Stimulated activated naive B cell treated with anti-CD40 and anti-IgM and Interleukin-4, amounts not matched to agents 10 μg/mL and 1 μg/mL and 100 μg/mL, for 72 hours (primary cell): Measurements from ENCODE around the gene TRIM4.
"Not testable (repeated sequence)": the region's sequence is repeated elsewhere in the genome, so short reads cannot be mapped to it uniquely, and the experiment has no call there.

Experiments used
- ATAC-seq, 2 donors: fragments of 150-1000 bp; cut with Tn5 transposase; replicated peaks; 2 replicates each; pipeline ENCODE4 v1.10.0; 2021; ENCODE audit warnings: moderate library complexity in 1 of 2
- DNase-seq: peaks from one replicate; pipeline ENCODE4 v3.0.0; 2021
- H3K27ac Mint-ChIP-seq: one replicate; pipeline ENCODE4 v1.8.0; 2022; ENCODE audit warnings: mild to moderate bottlenecking, mixed read lengths
- H3K27me3 Mint-ChIP-seq, 2 donors: one replicate each; pipeline ENCODE4 v1.8.0; 2022; ENCODE audit warnings: mixed read lengths in 2 of 2
- H3K36me3 Mint-ChIP-seq, 2 donors: one replicate each; pipeline ENCODE4 v1.8.0; 2022; ENCODE audit warnings: mixed read lengths in 2 of 2, mild to moderate bottlenecking in 1 of 2
- H3K4me1 Mint-ChIP-seq, 2 donors: one replicate each; pipeline ENCODE4 v1.8.0; 2022; ENCODE audit warnings: mixed read lengths in 2 of 2, mild to moderate bottlenecking in 1 of 2
- H3K4me3 Mint-ChIP-seq, 2 donors: one replicate each; pipeline ENCODE4 v1.8.0; 2022; ENCODE audit warnings: mild to moderate bottlenecking in 2 of 2, mixed read lengths in 2 of 2, moderate library complexity in 1 of 2
- H3K9me3 Mint-ChIP-seq, 2 donors: one replicate each; pipeline ENCODE4 v1.8.0; 2022; ENCODE audit warnings: mixed read lengths in 2 of 2, mild to moderate bottlenecking in 1 of 2

TRIM4 gene

GRCh38 chr7:99897322-99898022 is 21.9 kb downstream of the TRIM4 start:
- Mint-ChIP-seq H3K4me1 (peaks cover 0 to 6% of the 10 kb centered on the region in 2 donors), H3K27me3 (no peaks in the 10 kb centered on the region), H3K9me3 (peaks cover 1 to 4% of the 10 kb centered on the region in 2 donors), H3K36me3 (peaks cover 50 to 53% of the 10 kb centered on the region in 2 donors), H3K27ac (no peak overlapping the region), H3K4me3 (no peak overlapping the region)
- no peak for DNase-seq
- ATAC-seq, result peak; percentile 31 to 55

DNA sequence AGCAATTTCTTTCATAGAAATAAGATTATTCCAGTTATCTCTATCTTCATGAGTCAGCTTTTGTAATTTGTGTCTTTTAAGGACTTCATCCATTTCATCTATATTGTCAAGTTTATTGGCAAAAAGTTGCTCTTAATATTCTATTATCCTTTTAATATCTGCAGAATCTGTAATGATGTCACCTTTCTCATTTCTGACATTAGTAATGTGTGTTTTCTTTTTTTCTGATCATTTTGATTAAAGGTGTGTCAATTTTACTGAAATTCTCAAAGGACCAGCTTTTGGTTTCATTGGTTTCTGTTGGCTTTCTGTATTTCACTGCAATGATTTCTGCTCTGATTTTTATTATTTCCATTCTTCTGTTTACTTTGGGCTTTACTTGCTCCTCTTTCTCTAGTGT is 24.6 kb downstream of the TRIM4 start:
- Mint-ChIP-seq H3K36me3 (peaks cover 54 to 56% of the 10 kb centered on the region in 2 donors), H3K4me3 (no peak overlapping the region), H3K4me1 (peaks cover 0 to 6% of the 10 kb centered on the region in 2 donors), H3K9me3 (peaks cover 0 to 7% of the 10 kb centered on the region in 2 donors), H3K27me3 (no peaks in the 10 kb centered on the region), H3K27ac (no peak overlapping the region)
- no peak for DNase-seq
- ATAC-seq, result no peak

DNA sequence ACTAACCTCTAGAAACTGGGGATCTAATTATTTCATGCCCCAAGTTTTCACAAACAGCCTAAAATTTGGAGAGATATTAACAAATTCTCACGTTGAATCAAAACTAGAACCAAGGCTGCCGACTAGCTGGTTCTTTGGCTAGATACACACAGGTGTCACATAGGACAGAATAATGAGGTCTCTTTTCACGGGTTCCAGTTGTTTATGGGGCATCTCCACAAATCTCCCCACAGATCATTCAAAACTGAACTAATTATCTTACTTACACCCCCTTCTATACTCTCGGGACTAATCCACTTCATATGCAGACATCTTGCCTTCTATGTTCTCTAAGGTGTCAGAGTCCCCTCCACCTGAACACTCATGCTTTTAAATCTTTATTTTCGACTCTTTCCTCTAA is 26.1 kb downstream of the TRIM4 start:
- Mint-ChIP-seq H3K4me3 (no peak overlapping the region), H3K27ac (no peak overlapping the region), H3K9me3 (peaks cover 0 to 7% of the 10 kb centered on the region in 2 donors), H3K27me3 (no peaks in the 10 kb centered on the region), H3K4me1 (peaks cover 0 to 6% of the 10 kb centered on the region in 2 donors), H3K36me3 (peaks cover 56% of the 10 kb centered on the region in 2 donors)
- DNase-seq (no peak), ATAC-seq (no peak)

DNA sequence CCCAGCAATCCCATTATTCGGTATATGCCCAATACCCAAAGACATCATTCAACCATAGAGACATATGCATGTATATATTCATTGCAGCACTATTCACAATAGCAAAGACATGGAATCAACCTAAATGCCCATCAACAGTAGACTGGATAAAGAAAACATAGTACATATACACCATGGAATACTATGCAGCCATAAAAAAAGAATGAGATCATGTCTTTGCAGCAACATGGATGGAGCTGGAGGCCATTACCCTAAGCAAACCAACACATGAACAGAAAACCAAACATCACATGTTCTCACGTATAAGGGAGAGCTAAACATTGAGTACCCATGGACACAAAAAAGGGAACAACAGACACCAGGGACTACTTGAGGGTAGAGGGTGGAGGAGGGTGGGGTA is 29.0 kb downstream of the TRIM4 start:
- DNase-seq, H3K9me3 Mint-ChIP-seq, H3K4me1 Mint-ChIP-seq, H3K27me3 Mint-ChIP-seq, H3K27ac Mint-ChIP-seq, ATAC-seq, H3K4me3 Mint-ChIP-seq: not testable (repeated sequence)
- peaks cover 46 to 59% of the 10 kb centered on the region in 2 donors for H3K36me3 Mint-ChIP-seq

- not testable (repeated sequence) for H3K4me3 Mint-ChIP-seq, H3K9me3 Mint-ChIP-seq, H3K4me1 Mint-ChIP-seq, DNase-seq, ATAC-seq, H3K27me3 Mint-ChIP-seq, H3K27ac Mint-ChIP-seq
- H3K36me3 Mint-ChIP-seq, result peaks cover 55 to 70% of the 10 kb centered on the region in 2 donors
These were observed 31.0 kb downstream of the TRIM4 start for GRCh38 chr7:99888366-99888765.

DNA sequence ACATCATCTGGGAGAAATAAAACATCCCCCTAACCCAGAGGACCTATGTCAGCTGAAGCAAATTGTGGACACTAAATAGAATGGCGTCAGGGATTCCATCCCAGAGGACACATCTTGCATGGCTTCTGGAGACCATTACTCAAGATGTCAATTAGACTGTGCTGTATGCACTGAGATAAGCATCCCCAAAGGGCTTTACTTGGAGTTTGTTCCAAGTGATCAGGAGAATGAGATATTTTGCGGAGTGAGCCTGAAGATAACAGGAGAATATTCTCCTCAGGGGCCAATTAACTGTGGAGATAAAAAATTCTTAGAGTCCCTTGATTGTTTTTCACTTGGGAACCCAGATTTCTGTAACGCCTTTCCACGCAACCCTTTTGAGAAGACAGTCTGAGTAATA is 38.0 kb downstream of the TRIM4 start:
- Mint-ChIP-seq H3K4me1 (peaks cover 0 to 4% of the 10 kb centered on the region in 2 donors), H3K36me3 (peaks cover 30 to 43% of the 10 kb centered on the region in 2 donors), H3K9me3 (peaks cover 3 to 5% of the 10 kb centered on the region in 2 donors), H3K4me3 (no peak overlapping the region), H3K27me3 (no peaks in the 10 kb centered on the region), H3K27ac (no peak overlapping the region)
- ATAC-seq (no peak), DNase-seq (no peak)

DNA sequence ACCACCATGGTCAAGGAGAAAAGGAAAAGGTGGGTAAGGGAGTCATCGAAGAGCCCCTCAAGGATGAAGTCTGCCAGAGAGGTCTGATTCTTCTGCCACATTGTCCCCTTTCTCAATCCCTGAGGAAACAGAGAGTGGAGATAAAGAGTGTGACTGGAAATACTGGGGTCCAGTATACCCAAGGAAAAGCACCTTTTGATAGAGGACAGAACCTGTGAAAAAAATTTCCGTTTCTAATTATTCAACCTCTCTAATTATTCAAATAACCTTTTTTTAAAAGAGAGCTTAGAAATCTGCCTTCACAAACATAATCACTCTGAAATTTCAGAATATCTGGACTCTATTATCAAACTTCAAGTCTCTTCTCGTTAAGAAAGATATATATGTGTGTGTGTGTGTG is 42.4 kb downstream of the TRIM4 start, which contains the start of gene OR2AE1:
TSS of gene OR2AE1 (minus strand) at position 101 of the 400 bp plus-strand sequence. CDS start at position 101, 0 bp downstream.
- no peak within 1 kb of the TSS for H3K27ac Mint-ChIP-seq
- no peaks in the 10 kb centered on the region for H3K4me1 Mint-ChIP-seq
- peaks cover 16 to 30% of the 10 kb centered on the region in 2 donors for H3K36me3 Mint-ChIP-seq
- DNase-seq (no peak), ATAC-seq (no peak)
- peaks cover 0 to 1% of the 10 kb centered on the region in 2 donors for H3K9me3 Mint-ChIP-seq
- H3K27me3 Mint-ChIP-seq, result peaks cover 0 to 2% of the 10 kb centered on the region in 2 donors
- no peak within 1 kb of the TSS for H3K4me3 Mint-ChIP-seq

DNA sequence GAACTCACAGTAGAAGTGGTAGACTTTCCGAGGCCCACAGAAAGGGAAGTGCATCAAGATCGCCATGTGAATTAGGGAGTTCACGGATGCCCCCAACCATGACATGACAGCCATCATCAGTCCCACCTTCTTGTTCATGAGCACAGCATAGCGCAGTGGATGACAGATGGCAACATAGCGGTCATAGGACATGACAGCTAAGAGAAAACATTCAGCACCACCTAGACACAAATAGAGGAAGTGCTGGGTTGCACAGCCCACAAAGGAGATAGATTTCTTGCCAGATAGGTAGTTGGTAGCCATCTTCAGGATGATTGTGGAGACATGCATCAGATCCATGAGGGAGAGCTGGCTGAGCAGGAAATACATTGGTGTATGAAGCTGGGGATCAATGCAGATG is 42.8 kb downstream of the TRIM4 start:
- no peaks in the 10 kb centered on the region for H3K4me1 Mint-ChIP-seq
- H3K4me3 Mint-ChIP-seq, result no peak overlapping the region
- DNase-seq, result no peak
- H3K36me3 Mint-ChIP-seq, result peaks cover 16 to 30% of the 10 kb centered on the region in 2 donors
- H3K27me3 Mint-ChIP-seq, result peaks cover 0 to 6% of the 10 kb centered on the region in 2 donors
- H3K27ac Mint-ChIP-seq, result no peak overlapping the region
- peaks cover 0 to 1% of the 10 kb centered on the region in 2 donors for H3K9me3 Mint-ChIP-seq
- ATAC-seq, result no peak

DNA sequence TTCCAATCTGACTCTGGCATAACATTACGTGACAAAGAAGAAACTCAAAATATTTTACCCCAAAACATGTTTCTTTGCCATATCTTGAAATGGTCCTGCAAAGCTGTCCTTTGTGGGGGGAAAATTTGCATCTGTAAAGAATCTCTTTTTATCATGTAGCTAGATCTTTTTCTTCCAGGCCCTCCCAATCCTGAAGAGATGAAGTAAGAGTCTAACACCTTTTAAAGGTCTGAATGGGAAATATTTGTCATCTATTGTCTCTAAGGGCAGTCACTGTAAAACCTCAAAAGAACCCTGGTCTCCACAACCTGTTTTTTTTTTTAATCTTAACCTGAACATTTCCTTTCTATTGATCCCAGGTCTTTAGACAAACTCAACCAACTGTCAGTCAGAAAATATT is 51.1 kb downstream of the TRIM4 start:
- H3K9me3 Mint-ChIP-seq, result peaks cover 8 to 9% of the 10 kb centered on the region in 2 donors
- H3K27me3 Mint-ChIP-seq, result peaks cover 4 to 51% of the 10 kb centered on the region in 2 donors
- no peak overlapping the region for H3K27ac Mint-ChIP-seq
- no peak overlapping the region for H3K4me3 Mint-ChIP-seq
- ATAC-seq (no peak), DNase-seq (no peak)
- peaks cover 0 to 6% of the 10 kb centered on the region in 2 donors for H3K4me1 Mint-ChIP-seq
- peaks cover 0 to 4% of the 10 kb centered on the region in 2 donors for H3K36me3 Mint-ChIP-seq

DNA sequence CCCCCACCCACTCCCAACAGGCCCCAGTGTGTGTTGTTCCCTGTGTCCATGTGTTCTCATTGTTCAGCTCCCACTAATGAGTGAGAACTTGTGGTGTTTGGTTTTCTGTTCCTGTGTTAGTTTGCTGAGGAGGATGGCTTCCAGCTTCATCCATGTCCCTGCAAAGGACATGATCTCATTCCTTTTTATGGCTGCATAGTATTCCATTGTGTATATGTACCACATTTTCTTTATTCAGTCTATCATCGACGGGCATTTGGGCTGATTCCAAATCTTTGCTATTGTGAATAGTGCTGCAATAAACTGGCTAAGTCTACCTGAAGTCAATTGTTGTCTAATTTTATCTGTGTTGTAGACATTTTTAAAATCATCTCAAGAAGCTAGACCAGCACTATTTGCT is 51.9 kb downstream of the TRIM4 start:
- peaks cover 8 to 11% of the 10 kb centered on the region in 2 donors for H3K9me3 Mint-ChIP-seq
- not testable (repeated sequence) for H3K4me1 Mint-ChIP-seq, DNase-seq, H3K4me3 Mint-ChIP-seq, ATAC-seq, H3K27ac Mint-ChIP-seq, H3K36me3 Mint-ChIP-seq
- peaks cover 10 to 54% of the 10 kb centered on the region in 2 donors for H3K27me3 Mint-ChIP-seq

DNA sequence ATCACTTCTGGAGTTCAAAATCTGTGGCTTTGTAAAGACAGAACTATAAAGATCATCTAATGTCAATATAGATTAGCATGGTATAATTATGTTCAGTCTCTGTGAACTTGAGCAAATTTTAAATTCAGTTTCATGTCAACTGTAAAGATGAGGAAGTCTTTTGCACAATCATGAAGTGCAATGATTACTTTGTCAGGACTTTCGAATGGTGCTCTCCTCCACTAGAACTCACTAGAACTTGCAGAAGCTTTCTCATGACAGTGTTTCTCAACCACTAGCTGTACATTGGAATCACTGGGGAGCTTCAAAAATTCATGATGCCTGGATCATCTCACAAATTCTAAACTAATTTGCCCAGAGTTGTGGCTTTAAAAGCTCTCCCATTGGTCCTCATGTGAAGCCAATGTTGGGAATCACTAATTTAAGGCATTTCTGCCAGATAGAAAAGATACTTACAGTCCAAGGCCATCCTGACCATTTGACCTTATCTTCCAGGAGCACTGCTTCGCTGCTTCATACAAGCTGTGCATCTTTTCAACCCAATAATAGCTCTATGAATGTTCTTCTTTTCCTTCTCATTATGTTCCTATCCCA is 55.4 kb downstream of the TRIM4 start:
- Mint-ChIP-seq H3K4me1 (peaks cover 0 to 6% of the 10 kb centered on the region in 2 donors), H3K9me3 (peaks cover 8 to 11% of the 10 kb centered on the region in 2 donors), H3K27ac (no peak overlapping the region), H3K36me3 (no peaks in the 10 kb centered on the region), H3K4me3 (no peak overlapping the region), H3K27me3 (peaks cover 17 to 58% of the 10 kb centered on the region in 2 donors)
- DNase-seq, result no peak
- no peak for ATAC-seq

DNA sequence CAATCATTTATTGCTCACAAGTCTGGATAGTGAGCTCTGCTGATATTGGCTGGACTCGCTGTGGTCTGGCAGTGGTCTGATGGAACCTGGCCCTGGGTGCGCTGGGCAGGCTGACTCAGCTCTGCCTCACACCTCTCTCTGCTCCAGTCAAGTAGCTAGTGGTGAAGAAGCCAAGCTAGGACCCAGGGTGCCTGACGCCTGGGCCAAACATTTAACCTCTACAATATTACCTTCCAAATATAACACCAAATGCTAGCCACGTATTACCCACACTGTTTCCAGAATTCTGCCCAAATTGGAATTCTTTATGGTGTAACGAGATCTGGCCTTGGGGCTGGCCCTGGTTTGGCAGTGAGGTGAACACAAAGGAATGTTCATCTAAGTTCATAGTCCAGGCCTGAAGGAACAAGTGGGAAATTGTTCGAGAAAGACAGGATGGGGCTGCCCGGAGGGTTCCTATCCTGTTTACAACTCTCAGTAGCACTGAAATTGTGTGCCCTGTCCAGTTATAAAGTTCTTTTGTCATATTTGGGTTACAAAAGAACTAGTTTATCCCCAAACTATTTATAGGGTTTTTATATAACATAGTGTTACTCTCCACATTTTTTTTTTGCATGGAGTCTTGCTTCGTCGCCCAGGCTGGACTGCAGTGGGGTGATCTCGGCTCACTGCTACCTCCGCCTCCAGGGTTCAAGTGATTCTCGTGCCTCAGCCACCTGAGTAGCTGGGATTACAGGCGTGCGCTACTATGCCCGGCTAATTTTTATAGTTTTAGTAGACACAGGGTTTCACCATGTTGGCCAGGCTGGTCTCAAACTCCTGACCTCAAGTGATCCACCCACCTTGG is 58.8 kb downstream of the TRIM4 start:
- Mint-ChIP-seq H3K27me3 (peaks cover 19 to 49% of the 10 kb centered on the region in 2 donors), H3K4me3 (no peak overlapping the region), H3K36me3 (no peaks in the 10 kb centered on the region), H3K9me3 (peaks cover 4 to 6% of the 10 kb centered on the region in 2 donors), H3K4me1 (no peaks in the 10 kb centered on the region), H3K27ac (no peak overlapping the region)
- DNase-seq (no peak), ATAC-seq (no peak)

DNA sequence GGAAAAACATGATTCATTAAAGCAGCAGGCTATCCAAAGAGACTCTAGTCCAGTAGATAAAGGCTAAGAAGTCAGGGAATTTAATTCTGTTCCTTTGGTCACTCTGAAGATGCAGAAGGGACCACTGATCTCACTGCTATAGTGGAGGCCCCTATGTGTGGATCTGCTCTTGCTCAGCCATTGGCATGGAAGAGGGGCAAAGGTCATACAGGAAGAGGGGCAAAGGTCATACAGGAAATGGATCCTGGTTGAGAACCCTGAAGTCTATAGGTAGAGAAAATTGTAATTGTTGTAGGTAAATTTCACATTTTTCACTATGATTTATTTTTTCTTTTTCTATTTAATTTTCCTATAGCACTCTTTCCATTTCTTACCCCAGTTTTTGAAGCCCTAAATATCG is 64.1 kb downstream of the TRIM4 start:
- Mint-ChIP-seq H3K27me3 (peaks cover 35 to 66% of the 10 kb centered on the region in 2 donors), H3K36me3 (no peaks in the 10 kb centered on the region), H3K9me3 (no peaks in the 10 kb centered on the region), H3K27ac (no peak overlapping the region), H3K4me1 (no peaks in the 10 kb centered on the region), H3K4me3 (no peak overlapping the region)
- no peak for ATAC-seq
- no peak for DNase-seq

DNA sequence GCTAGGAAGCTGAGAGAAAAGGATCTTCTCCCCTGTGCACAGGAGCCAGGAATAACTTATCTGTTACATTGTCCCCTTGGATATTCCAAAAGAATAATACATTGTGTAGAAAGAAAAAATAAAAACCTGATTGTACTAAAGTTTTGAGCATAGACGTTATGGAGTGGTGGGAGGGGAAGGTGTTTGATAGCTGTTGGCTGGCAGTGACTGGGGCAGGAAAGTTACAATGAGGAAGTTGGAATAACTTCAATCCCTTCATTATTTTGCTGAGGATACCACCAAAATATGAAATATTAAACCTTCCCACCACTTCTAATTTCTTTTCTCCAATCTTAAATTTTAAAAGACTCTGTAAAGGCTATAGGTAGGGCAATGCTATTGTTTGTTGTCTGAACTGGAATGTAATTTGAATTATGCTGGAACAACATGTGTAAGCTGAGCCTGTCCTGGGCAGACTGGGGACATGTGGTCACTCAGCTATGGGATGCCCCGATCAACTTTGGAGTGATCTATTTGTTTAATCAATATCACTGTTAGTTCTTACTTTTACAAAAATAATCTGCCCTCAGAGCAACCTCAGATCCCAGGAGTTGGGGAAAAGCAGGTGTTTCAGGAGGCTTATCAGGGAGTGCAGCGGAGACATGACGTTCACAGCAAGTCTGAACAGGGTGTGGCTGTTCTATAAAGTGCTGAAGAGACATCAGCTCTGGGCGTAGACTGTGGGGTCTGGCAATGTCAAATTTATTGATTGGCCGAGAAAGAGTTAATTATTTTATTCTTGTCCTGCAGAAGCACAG is 70.7 kb downstream of the TRIM4 start:
- Mint-ChIP-seq H3K4me1 (no peaks in the 10 kb centered on the region), H3K27me3 (peaks cover 35 to 58% of the 10 kb centered on the region in 2 donors), H3K9me3 (no peaks in the 10 kb centered on the region), H3K4me3 (no peak overlapping the region), H3K36me3 (no peaks in the 10 kb centered on the region), H3K27ac (no peak overlapping the region)
- ATAC-seq, result no peak
- DNase-seq, result no peak
